ENCODE data around the gene PDCD1LG2.

- TF ChIP-seq CTCF (IDR thresholded peaks at IDR 0.05) (no peak), POLR2A (IDR thresholded peaks at IDR 0.05) (no peak)
Measured at GRCh38 chr9:5553211-5553610, 42.9 kb downstream of the PDCD1LG2 start.
